Measurements from ENCODE around the gene MSANTD7.

MSANTD7 gene

GRCh38 chr10:14884082-14884481 is 46.0 kb downstream of the MSANTD7 start:
- DNase-seq: no peak

All from NCI-H1048 (cell line).